SK-N-SH (cell line): Measurements from ENCODE around the gene RAB23.

ENCODE experiments used
- EP300 ChIP-seq, 2 experiments: IDR thresholded peaks; 2 replicates each; pipeline versions ENCODE4 v1.4.0 to v1.6.1; 2012; ENCODE audit warnings: borderline replicate concordance in 1 of 2, low read depth in 1 of 2, low read length in 1 of 2
- EZH2phosphoT487 ChIP-seq: fragments of 200-600 bp; sonication (generic); IDR thresholded peaks from 2 replicates; pipeline ENCODE4 v1.6.1; 2017; ENCODE audit warnings: low read depth, mixed run types, mild to moderate bottlenecking, antibody characterized with exemption, moderate library complexity, borderline replicate concordance
- JUND ChIP-seq: IDR thresholded peaks from 2 replicates; pipeline ENCODE4 v1.4.0; 2012
- MXI1 ChIP-seq: IDR thresholded peaks from 2 replicates; pipeline ENCODE4 v1.6.1; 2012; ENCODE audit warnings: mild to moderate bottlenecking, low read depth, low read length, improper control_type of control experiment
- RFX5 ChIP-seq: IDR thresholded peaks from 2 replicates; pipeline ENCODE4 v1.6.1; 2012; ENCODE audit warnings: mild to moderate bottlenecking, improper control_type of control experiment, low read length
- SIN3A ChIP-seq: IDR thresholded peaks from 2 replicates; pipeline ENCODE4 v1.6.1; 2012; ENCODE audit warnings: low read depth, mild to moderate bottlenecking, low read length, moderate library complexity, borderline replicate concordance
- SMC3 ChIP-seq: IDR thresholded peaks from 2 replicates; pipeline ENCODE4 v1.6.1; 2012; ENCODE audit warnings: low read depth, low read length, improper control_type of control experiment
- TCF12 ChIP-seq: IDR thresholded peaks from 2 replicates; pipeline ENCODE4 v1.4.0; 2012
- YY1 ChIP-seq: IDR thresholded peaks from 2 replicates; pipeline ENCODE4 v1.4.0; 2012; ENCODE audit warnings: low read depth, mild to moderate bottlenecking
- TF ChIP-seq, protein P1 (sequence below): IDR thresholded peaks from 2 replicates; pipeline ENCODE4 v1.4.0; 2012; ENCODE audit warnings: low read depth, borderline replicate concordance
- TF ChIP-seq, protein P2 (sequence below): IDR thresholded peaks from 2 replicates; pipeline ENCODE4 v1.4.0; 2012; ENCODE audit warnings: low read depth
- TF ChIP-seq, protein P3 (sequence below): fragments of 200-600 bp; sonication (generic); IDR thresholded peaks from 2 replicates; pipeline ENCODE4 v1.6.1; 2017; ENCODE audit warnings: antibody characterized with exemption, mild to moderate bottlenecking, moderate library complexity
- TF ChIP-seq, protein P4 (sequence below): IDR thresholded peaks from 2 replicates; pipeline ENCODE4 v1.6.1; 2012; ENCODE audit warnings: mild to moderate bottlenecking, low read depth, low read length, moderate library complexity

GRCh38 chr6:57265755-57266221 lies 43.7 kb upstream of the RAB23 start:
- TF ChIP-seq SIN3A = no peak
- TF ChIP-seq, protein P1, sequence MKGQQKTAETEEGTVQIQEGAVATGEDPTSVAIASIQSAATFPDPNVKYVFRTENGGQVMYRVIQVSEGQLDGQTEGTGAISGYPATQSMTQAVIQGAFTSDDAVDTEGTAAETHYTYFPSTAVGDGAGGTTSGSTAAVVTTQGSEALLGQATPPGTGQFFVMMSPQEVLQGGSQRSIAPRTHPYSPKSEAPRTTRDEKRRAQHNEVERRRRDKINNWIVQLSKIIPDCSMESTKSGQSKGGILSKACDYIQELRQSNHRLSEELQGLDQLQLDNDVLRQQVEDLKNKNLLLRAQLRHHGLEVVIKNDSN = no peak
- TF ChIP-seq, protein P2, sequence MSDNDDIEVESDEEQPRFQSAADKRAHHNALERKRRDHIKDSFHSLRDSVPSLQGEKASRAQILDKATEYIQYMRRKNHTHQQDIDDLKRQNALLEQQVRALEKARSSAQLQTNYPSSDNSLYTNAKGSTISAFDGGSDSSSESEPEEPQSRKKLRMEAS = no peak
- TF ChIP-seq, protein P3, sequence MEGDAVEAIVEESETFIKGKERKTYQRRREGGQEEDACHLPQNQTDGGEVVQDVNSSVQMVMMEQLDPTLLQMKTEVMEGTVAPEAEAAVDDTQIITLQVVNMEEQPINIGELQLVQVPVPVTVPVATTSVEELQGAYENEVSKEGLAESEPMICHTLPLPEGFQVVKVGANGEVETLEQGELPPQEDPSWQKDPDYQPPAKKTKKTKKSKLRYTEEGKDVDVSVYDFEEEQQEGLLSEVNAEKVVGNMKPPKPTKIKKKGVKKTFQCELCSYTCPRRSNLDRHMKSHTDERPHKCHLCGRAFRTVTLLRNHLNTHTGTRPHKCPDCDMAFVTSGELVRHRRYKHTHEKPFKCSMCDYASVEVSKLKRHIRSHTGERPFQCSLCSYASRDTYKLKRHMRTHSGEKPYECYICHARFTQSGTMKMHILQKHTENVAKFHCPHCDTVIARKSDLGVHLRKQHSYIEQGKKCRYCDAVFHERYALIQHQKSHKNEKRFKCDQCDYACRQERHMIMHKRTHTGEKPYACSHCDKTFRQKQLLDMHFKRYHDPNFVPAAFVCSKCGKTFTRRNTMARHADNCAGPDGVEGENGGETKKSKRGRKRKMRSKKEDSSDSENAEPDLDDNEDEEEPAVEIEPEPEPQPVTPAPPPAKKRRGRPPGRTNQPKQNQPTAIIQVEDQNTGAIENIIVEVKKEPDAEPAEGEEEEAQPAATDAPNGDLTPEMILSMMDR = no peak
- TF ChIP-seq EZH2phosphoT487 = no peak
- TF ChIP-seq YY1 = no peak
- no peak for TF ChIP-seq RFX5
- peak; percentile 26 to 77; a peak in 3 of 4 replicates for TF ChIP-seq EP300 (IDR thresholded peaks at IDR 0.05; ENCODE audit: borderline replicate concordance in 1 of 2, low read depth in 1 of 2, low read length in 1 of 2)
- TF ChIP-seq, protein P4, sequence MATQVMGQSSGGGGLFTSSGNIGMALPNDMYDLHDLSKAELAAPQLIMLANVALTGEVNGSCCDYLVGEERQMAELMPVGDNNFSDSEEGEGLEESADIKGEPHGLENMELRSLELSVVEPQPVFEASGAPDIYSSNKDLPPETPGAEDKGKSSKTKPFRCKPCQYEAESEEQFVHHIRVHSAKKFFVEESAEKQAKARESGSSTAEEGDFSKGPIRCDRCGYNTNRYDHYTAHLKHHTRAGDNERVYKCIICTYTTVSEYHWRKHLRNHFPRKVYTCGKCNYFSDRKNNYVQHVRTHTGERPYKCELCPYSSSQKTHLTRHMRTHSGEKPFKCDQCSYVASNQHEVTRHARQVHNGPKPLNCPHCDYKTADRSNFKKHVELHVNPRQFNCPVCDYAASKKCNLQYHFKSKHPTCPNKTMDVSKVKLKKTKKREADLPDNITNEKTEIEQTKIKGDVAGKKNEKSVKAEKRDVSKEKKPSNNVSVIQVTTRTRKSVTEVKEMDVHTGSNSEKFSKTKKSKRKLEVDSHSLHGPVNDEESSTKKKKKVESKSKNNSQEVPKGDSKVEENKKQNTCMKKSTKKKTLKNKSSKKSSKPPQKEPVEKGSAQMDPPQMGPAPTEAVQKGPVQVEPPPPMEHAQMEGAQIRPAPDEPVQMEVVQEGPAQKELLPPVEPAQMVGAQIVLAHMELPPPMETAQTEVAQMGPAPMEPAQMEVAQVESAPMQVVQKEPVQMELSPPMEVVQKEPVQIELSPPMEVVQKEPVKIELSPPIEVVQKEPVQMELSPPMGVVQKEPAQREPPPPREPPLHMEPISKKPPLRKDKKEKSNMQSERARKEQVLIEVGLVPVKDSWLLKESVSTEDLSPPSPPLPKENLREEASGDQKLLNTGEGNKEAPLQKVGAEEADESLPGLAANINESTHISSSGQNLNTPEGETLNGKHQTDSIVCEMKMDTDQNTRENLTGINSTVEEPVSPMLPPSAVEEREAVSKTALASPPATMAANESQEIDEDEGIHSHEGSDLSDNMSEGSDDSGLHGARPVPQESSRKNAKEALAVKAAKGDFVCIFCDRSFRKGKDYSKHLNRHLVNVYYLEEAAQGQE = no peak
- no peak for TF ChIP-seq SMC3
- peak; percentile 56 for TF ChIP-seq JUND
- TF ChIP-seq TCF12 = peak; percentile 76
- TF ChIP-seq MXI1 = no peak
